SK-N-MC (cell line): ENCODE results near the gene ZNF132.
A peak's percentile ranks its signal among the peaks of the same experiment; 100 is the strongest.

ENCODE experiments used
- EZH2 ChIP-seq: fragments of 200-600 bp; sonication (generic); IDR thresholded peaks from one replicate; pipeline ENCODE4 v1.6.1; 2017; ENCODE audit warnings: antibody characterized with exemption
- POLR2AphosphoS5 ChIP-seq: IDR thresholded peaks from 2 replicates; pipeline ENCODE4 v1.6.1; 2012; ENCODE audit warnings: mild to moderate bottlenecking, low read depth, low read length, borderline replicate concordance

DNA sequence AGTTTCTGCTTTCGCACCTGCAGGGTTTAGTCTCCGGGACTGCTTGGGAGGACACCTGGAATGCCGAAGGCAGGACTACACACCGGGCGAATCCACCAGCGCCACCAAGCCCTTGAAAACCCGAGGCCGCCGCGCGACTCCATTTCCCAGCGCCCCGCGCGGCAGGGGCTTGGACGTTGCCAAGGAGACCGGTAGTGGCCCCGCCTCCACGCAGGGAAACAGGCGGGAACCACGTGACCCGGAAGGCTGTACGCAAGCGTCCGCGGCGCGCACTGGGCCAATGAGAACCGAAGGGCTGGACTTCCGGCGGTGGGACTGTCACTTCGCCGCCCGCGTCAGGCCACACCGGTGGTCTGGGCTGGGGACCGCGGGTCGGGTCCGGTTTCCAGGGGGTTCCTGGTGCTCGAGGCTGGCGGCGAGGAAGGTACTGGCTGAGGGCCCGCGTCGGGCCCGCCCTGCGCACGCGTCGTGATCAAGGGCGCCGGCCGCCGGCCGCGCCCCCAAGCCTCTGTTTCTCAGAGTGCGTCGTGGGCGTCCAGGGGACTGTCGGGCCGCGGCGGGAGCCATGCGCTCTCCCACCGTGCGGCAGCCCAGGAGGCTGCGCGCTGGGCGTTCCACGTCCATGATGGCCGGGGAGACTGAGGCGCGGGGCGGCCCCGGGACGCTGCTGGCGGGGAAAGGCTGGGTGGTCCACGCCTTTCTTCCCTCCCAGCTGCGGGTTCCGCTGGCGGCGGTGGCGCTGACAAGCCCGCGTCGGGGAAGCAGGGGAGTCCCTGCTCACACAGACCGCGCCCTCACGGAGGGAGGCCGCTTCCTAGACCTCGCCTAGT is 27.0 kb upstream of the ZNF132 start, which contains the start of gene ZNF324:
- TF ChIP-seq POLR2AphosphoS5 (peak; percentile 82), EZH2 (no peak)
